Measurements from ENCODE around the gene LCE7A. TPM values are rescaled to one million over a fixed set of nuclear protein-coding genes. Genes with fewer than 3 reads are reported as not detected.

LCE7A gene
- total RNA-seq, 6 experiments from 2014 or later: not detected

- H3K27ac ChIP-seq: no peak overlapping the region
- WGBS (ENCODE audit: insufficient coverage, low coverage, low lambda C conversion rate, missing lambda C conversion rate): 0% methylated on average over 2 of the region's 2 CpGs
- no peaks in the 10 kb centered on the region for H3K27me3 ChIP-seq
- ATAC-seq: no peak
- H3K4me1 ChIP-seq: no peaks in the 10 kb centered on the region
- H3K9me3 ChIP-seq: no peaks in the 10 kb centered on the region
- no peak overlapping the region for H3K4me3 ChIP-seq
- DNase-seq: no peak
- H3K36me3 ChIP-seq: no peaks in the 10 kb centered on the region
- intact Hi-C loops (cut with DNase I): no loop called here
- TF ChIP-seq CTCF (IDR thresholded peaks at IDR 0.05): no peak
- TF ChIP-seq POLR2A (IDR thresholded peaks at IDR 0.05): no peak
These were observed 4.1 kb upstream of the LCE7A start for GRCh38 chr1:152855661-152856060.

GRCh38 chr1:152858062-152858461, 1.7 kb upstream of the LCE7A start:
- intact Hi-C loops (cut with DNase I): no loop called here
- Histone ChIP-seq H3K27ac (no peak overlapping the region), H3K27me3 (no peaks in the 10 kb centered on the region), H3K36me3 (no peaks in the 10 kb centered on the region), H3K4me1 (no peaks in the 10 kb centered on the region), H3K9me3 (no peaks in the 10 kb centered on the region), H3K4me3 (no peak overlapping the region)
- ATAC-seq: no peak
- WGBS (ENCODE audit: insufficient coverage, low coverage, low lambda C conversion rate, missing lambda C conversion rate): 70% methylated on average over 1 of the region's 1 CpG
- TF ChIP-seq POLR2A (IDR thresholded peaks at IDR 0.05) (no peak), CTCF (IDR thresholded peaks at IDR 0.05) (no peak)
- no peak for DNase-seq

GRCh38 chr1:152860129-152860528, 333 bp downstream of the LCE7A start:
- Histone ChIP-seq H3K9me3 (no peaks in the 10 kb centered on the region), H3K4me1 (no peaks in the 10 kb centered on the region), H3K36me3 (no peaks in the 10 kb centered on the region), H3K4me3 (no peak overlapping the region), H3K27ac (no peak overlapping the region), H3K27me3 (no peaks in the 10 kb centered on the region)
- intact Hi-C loops (cut with DNase I): no loop called here
- DNase-seq (no peak), ATAC-seq (no peak)
- TF ChIP-seq POLR2A (IDR thresholded peaks at IDR 0.05) (no peak), CTCF (IDR thresholded peaks at IDR 0.05) (no peak)
- WGBS (ENCODE audit: insufficient coverage, low coverage, low lambda C conversion rate, missing lambda C conversion rate): 43% methylated on average over 3 of the region's 3 CpGs

GRCh38 chr1:152861374-152861773, 1.6 kb downstream of the LCE7A start:
- ATAC-seq (no peak), DNase-seq (no peak)
- Histone ChIP-seq H3K27me3 (no peaks in the 10 kb centered on the region), H3K36me3 (no peaks in the 10 kb centered on the region), H3K4me3 (no peak overlapping the region), H3K9me3 (no peaks in the 10 kb centered on the region), H3K4me1 (no peaks in the 10 kb centered on the region), H3K27ac (no peak overlapping the region)
- intact Hi-C loops (cut with DNase I): no loop called here
- 53% methylated on average over 4 of the region's 4 CpGs for WGBS (ENCODE audit: insufficient coverage, low coverage, low lambda C conversion rate, missing lambda C conversion rate)
- TF ChIP-seq POLR2A (IDR thresholded peaks at IDR 0.05) (no peak), CTCF (IDR thresholded peaks at IDR 0.05) (no peak)

GRCh38 chr1:152864443-152864842, 4.6 kb downstream of the LCE7A start:
- no peak for ATAC-seq
- H3K27me3 ChIP-seq: no peaks in the 10 kb centered on the region
- no peak for DNase-seq
- H3K36me3 ChIP-seq: no peaks in the 10 kb centered on the region
- no peak overlapping the region for H3K27ac ChIP-seq
- no peaks in the 10 kb centered on the region for H3K9me3 ChIP-seq
- intact Hi-C loops (cut with DNase I): no loop called here
- no peaks in the 10 kb centered on the region for H3K4me1 ChIP-seq
- TF ChIP-seq POLR2A (IDR thresholded peaks at IDR 0.05) (no peak), CTCF (IDR thresholded peaks at IDR 0.05) (no peak)
- no peak overlapping the region for H3K4me3 ChIP-seq

Measured in right lobe of liver (tissue), 6 donors.